Spleen (tissue), 11 donors: ENCODE results near the gene GAS6. TPM values are rescaled to one million over a fixed set of nuclear protein-coding genes. Genes with fewer than 3 reads are reported as not detected.

Experiments used
- DNase-seq: peaks from one replicate; pipeline ENCODE4 v3.0.0-alpha.2; 2020
- H3K27ac ChIP-seq, 8 donors: fragments of 200-600 bp; sonication (generic) in 7 of 8; 1 replicate in 4 of 8; 2 replicates in 4 of 8; pipeline versions ENCODE4 v1.5.0 to v1.8.0; 2016 to 2021; ENCODE audit warnings: inconsistent platforms in 4 of 8, mild to moderate bottlenecking in 4 of 8, moderate library complexity in 1 of 8
- H3K27me3 ChIP-seq, 7 donors: fragments of 200-600 bp; sonication (generic) in 6 of 7; replicated peaks in 1 of 7; 1 replicate in 4 of 7; 2 replicates in 3 of 7; pipeline versions ENCODE4 v1.5.0 to v1.8.0; 2016 to 2021; ENCODE audit warnings: inconsistent platforms in 3 of 7, mild to moderate bottlenecking in 1 of 7
- H3K36me3 ChIP-seq, 6 donors: fragments of 200-600 bp; sonication (generic) in 5 of 6; 1 replicate in 4 of 6; 2 replicates in 2 of 6; pipeline versions ENCODE4 v1.5.0 to v1.8.0; 2016 to 2021; ENCODE audit warnings: inconsistent platforms in 2 of 6
- H3K4me1 ChIP-seq, 6 donors: fragments of 200-600 bp; sonication (generic) in 5 of 6; 1 replicate in 3 of 6; 2 replicates in 3 of 6; pipeline versions ENCODE4 v1.5.0 to v1.8.0; 2016 to 2021; ENCODE audit warnings: inconsistent platforms in 3 of 6
- H3K4me3 ChIP-seq, 8 donors: fragments of 200-600 bp; sonication (generic) in 7 of 8; 1 replicate in 4 of 8; 2 replicates in 4 of 8; pipeline versions ENCODE4 v1.5.0 to v1.8.0; 2016 to 2021; ENCODE audit warnings: inconsistent platforms in 4 of 8, mild to moderate bottlenecking in 4 of 8, moderate library complexity in 2 of 8
- H3K9me3 ChIP-seq, 8 donors: fragments of 200-600 bp; sonication (generic) in 7 of 8; 1 replicate in 4 of 8; 2 replicates in 4 of 8; pipeline versions ENCODE4 v1.5.0 to v1.8.0; 2016 to 2021; ENCODE audit warnings: inconsistent platforms in 4 of 8
- CTCF ChIP-seq, 11 experiments: fragments of 200-600 bp in 7 of 11; fragments of 450-650 bp in 4 of 11; sonication (generic) in 4 of 11; IDR thresholded peaks in 8 of 11; conservative IDR thresholded peaks in 3 of 11; 1 replicate in 7 of 11; 2 replicates in 4 of 11; pipeline versions ENCODE4 v1.4.0 to v1.8.0; 2016 to 2021; ENCODE audit warnings: antibody characterized with exemption in 11 of 11, inconsistent platforms in 4 of 11, mild to moderate bottlenecking in 1 of 11
- POLR2A ChIP-seq, 3 donors: fragments of 450-650 bp; IDR thresholded peaks; one replicate each; pipeline ENCODE4 v1.5.1; 2017; ENCODE audit warnings: antibody characterized with exemption in 3 of 3, mild to moderate bottlenecking in 1 of 3
- POLR2AphosphoS5 ChIP-seq, 3 donors: sonication (generic); formaldehyde crosslinking; IDR thresholded peaks; one replicate each; pipeline ENCODE4 v1.5.1; 2017; ENCODE audit warnings: antibody characterized with exemption in 3 of 3
- WGBS, 5 donors: extraction: QIAGEN DNeasy Blood & Tissue Kit in 3 of 5; methylation state at CpG; one replicate each; pipeline versions ENCODE4 v1.1.5 to v1.1.7; 2013 to 2018; 5-methylcytosine and 5-hydroxymethylcytosine counted together
- intact Hi-C: fragments of 100-400 bp; cut with DNase I; formaldehyde crosslinking; loops from one replicate; pipeline ENCODE4 v1.15.0; 2023; ENCODE audit warnings: low total_unique reads
- polyA plus RNA-seq, 3 donors: library from polyadenylated mRNA; stranded (reverse); fragments of 200-250 nt; gene quantifications; one replicate each; pipeline ENCODE4 v1.2.1, GENCODE V29; 2013
- total RNA-seq, 7 donors: library from RNA; depleted of rRNA in 3 of 7; stranded (reverse); fragments of >200 nt in 3 of 7; fragmentation: NEBNext Ultra II Directional in 4 of 7; extraction: Animal tissue kit (Norgen Biotek cat#: 25700) in 4 of 7; gene quantifications; one replicate each; pipeline versions ENCODE4 v1.1.0 to v1.2.1, GENCODE V29; 2016 to 2021
- donor health status: healthy with polysubstance abuse.
- donor health status: DM: no; HTN: no; CAD: no; lungs with moderate emphysema.
- donor health status: DM: no; HTN: no; CAD: no.
- donor health status: Bipolar disorder and iron deficiency.
- donor health status: healthy.
- donor health status: DM: no; HTN: no; CAD: no.
- donor health status: DM: yes; HTN: yes; CAD: no.

The GAS6 gene
- total and polyA plus RNA-seq, 10 donors: 16.7 to 54.5 (median 35.0) TPM

DNA sequence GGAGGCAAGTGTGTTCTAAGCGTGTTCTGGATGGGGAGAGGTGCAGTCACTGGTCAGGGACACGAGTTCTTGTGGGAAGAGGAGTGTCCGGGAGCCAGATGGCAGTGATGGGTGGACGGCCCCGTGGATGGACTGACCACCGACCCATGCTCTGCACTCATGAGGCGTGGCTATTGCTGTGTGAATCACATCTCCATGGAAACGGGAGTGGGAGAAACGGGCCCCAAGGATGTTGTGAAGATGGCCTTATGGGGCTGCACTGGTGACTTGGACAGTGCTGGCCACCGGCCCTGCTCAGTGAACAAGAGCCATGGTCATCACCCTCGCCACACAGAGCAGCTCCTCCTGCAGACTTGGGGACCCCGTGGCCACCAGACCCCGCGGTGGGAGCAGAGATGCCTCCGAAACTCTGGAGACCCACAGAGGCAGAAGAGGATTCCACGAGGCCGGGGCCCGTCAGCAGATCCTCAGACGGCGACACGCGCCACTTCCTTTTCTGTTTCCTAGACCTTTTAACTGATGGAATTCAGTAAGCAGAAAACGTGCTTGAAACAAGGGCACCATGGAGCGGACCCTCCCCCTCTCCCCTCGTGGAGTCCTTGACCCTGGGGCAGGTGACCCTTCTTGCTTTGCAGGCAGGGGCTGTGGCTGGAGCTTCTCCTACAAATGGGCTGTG, 47.5 kb downstream of the GAS6 start:
- H3K4me1 ChIP-seq: peaks cover 6 to 81% (median 46%) of the 10 kb centered on the region in 6 donors
- H3K9me3 ChIP-seq: no peaks in the 10 kb centered on the region
- H3K36me3 ChIP-seq: peaks cover 0 to 36% (median 0%) of the 10 kb centered on the region in 6 donors
- intact Hi-C loops: no loop called here
- H3K4me3 ChIP-seq: peak overlapping the region in 4 of 8 donors; percentile 43 to 77 (median 46)
- no peak overlapping the region for H3K27ac ChIP-seq
- peak; percentile 70 for DNase-seq
- WGBS, 5 donors: 59 to 62% (median 60%) methylated on average over 17 to 25 of the region's 25 CpGs
- TF ChIP-seq POLR2A (IDR thresholded peaks at IDR 0.05) (no peak), POLR2AphosphoS5 (IDR thresholded peaks at IDR 0.05) (peak in 1 of 3 donors; percentile 9)
- H3K27me3 ChIP-seq: no peaks in the 10 kb centered on the region

DNA sequence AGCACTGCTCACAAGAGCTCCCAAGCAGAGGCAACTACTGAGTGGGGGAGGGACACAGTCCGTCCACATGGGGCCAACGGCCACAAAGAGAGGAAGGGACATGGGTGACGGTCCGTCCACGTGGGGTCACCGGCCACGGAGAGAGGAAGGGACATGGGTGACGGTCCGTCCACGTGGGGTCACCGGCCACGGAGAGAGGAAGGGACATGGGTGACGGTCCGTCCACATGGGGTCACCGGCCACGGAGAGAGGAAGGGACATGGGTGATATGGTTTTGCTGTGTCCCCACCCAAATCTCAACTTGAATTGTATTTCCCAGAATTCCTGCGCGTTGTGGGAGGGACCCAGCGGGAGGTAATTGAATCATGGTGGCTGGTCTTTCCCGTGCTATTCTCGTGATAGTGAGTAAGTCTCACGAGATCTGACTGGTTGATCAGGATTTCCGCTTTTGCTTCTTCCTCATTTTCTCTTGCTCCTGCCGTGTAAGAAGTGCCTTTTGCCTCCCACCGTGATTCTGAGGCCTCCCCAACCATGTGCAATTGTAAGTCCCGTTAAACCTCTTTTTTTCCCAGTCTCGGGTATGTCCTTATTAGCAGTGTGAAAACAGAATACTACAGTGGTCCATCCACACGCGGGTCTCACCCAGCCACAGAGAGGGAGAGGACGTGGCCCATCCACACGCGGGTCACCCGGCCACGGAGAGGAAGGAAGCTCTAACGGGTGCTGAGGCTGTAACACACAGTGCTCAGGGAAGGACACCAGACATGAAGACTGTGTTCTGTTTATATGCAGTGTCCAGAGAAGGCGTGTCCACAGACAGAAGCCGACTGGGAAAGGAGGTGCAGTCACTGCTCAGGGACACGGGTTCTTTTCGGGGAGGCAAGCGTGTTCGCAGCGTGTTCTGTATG, 48.5 kb downstream of the GAS6 start:
- peaks cover 6 to 72% (median 38%) of the 10 kb centered on the region in 6 donors for H3K4me1 ChIP-seq
- H3K27ac ChIP-seq: peak overlapping the region in 5 of 8 donors; percentile 32 to 77 (median 51)
- TF ChIP-seq CTCF (IDR thresholded peaks at IDR 0.05 in 8 of 11, conservative IDR thresholded peaks at IDR 0.05 in 3 of 11) (no peak), POLR2AphosphoS5 (IDR thresholded peaks at IDR 0.05) (peak in 2 of 3 donors; percentile 69 to 70), POLR2A (IDR thresholded peaks at IDR 0.05) (no peak)
- H3K4me3 ChIP-seq: peak overlapping the region; percentile 29 to 77 (median 44)
- intact Hi-C loops: no loop called here
- H3K36me3 ChIP-seq: peaks cover 0 to 26% (median 0%) of the 10 kb centered on the region in 6 donors
- DNase-seq: peak; percentile 84
- H3K9me3 ChIP-seq: peaks cover 0 to 4% (median 0%) of the 10 kb centered on the region in 8 donors
- 46 to 65% (median 55%) methylated on average over 42 of the region's 42 CpGs for WGBS, 5 donors
- no peaks in the 10 kb centered on the region for H3K27me3 ChIP-seq

GRCh38 chr13:113814435-113814821, 49.4 kb downstream of the GAS6 start:
- no peak overlapping the region for H3K4me3 ChIP-seq
- peaks cover 0 to 14% (median 6%) of the 10 kb centered on the region in 8 donors for H3K9me3 ChIP-seq
- H3K27ac ChIP-seq: peak overlapping the region in 5 of 8 donors; percentile 56 to 77 (median 65)
- 76 to 84% (median 78%) methylated on average over 7 to 11 of the region's 11 CpGs for WGBS, 5 donors
- DNase-seq: peak; percentile 73
- intact Hi-C loops: no loop called here
- peaks cover 0 to 16% (median 0%) of the 10 kb centered on the region in 6 donors for H3K36me3 ChIP-seq
- peaks cover 6 to 62% (median 35%) of the 10 kb centered on the region in 6 donors for H3K4me1 ChIP-seq
- TF ChIP-seq POLR2A (IDR thresholded peaks at IDR 0.05): no peak
- TF ChIP-seq POLR2AphosphoS5 (IDR thresholded peaks at IDR 0.05): no peak
- no peak for TF ChIP-seq CTCF (IDR thresholded peaks at IDR 0.05 in 8 of 11, conservative IDR thresholded peaks at IDR 0.05 in 3 of 11)
- no peaks in the 10 kb centered on the region for H3K27me3 ChIP-seq

DNA sequence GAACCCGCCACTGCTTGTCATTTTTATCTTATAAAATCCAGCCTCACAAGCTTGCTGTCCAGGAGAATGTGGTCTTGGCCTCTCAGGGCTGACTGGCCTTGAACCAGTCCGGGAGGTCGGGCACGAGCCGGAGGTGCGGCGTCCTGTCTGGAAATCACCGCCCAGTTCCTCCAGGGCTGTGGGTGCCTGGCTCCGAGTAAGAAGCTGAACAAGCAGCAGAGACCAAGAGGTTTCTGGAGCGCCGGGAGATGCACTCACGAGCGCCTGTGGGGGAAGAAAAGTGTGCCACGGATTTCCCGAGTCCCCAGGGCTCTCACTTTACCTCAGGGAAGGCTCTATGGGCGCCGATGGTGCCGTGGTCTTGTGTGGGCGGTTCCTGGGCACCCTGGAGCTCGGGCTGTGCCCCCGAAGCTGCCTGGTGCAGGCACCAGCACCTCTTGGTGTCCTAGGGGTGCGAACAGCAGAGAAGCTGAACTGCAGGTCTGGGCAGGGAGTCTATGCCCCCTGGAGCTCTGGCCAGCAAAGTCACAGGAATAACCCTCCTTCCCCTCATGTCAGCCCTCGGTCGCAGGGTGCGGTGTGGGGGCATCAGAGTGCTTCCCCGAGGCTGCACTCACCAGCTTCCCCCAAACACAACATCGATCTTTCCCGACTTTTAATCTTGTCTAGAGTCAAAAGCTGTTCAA, 50.0 kb downstream of the GAS6 start:
- WGBS, 5 donors: 58 to 77% (median 68%) methylated on average over 21 to 28 of the region's 28 CpGs
- Histone ChIP-seq H3K27me3 (no peaks in the 10 kb centered on the region), H3K27ac (peak overlapping the region in 7 of 8 donors; percentile 22 to 77 (median 65)), H3K36me3 (peaks cover 0 to 11% (median 0%) of the 10 kb centered on the region in 6 donors), H3K4me3 (no peak overlapping the region), H3K9me3 (peaks cover 0 to 18% (median 7%) of the 10 kb centered on the region in 8 donors), H3K4me1 (peaks cover 6 to 57% (median 35%) of the 10 kb centered on the region in 6 donors)
- peak; percentile 83 for DNase-seq
- TF ChIP-seq CTCF (IDR thresholded peaks at IDR 0.05 in 8 of 11, conservative IDR thresholded peaks at IDR 0.05 in 3 of 11): no peak
- peak; percentile 39 to 79 (median 76) for TF ChIP-seq POLR2AphosphoS5 (IDR thresholded peaks at IDR 0.05)
- no peak for TF ChIP-seq POLR2A (IDR thresholded peaks at IDR 0.05)
- intact Hi-C loops: no loop called here
